Hepatocyte (in vitro differentiated cells): ENCODE results near the gene C1orf50.

Experiments
- CTCF ChIP-seq: fragments of 200-600 bp; sonication (generic); IDR thresholded peaks from 2 replicates; pipeline ENCODE4 v1.5.1; 2016; ENCODE audit warnings: antibody characterized with exemption, mild to moderate bottlenecking; ENCODE audit not compliant: poor library complexity
- EZH2 ChIP-seq: fragments of 200-600 bp; sonication (generic); IDR thresholded peaks from 2 replicates; pipeline ENCODE4 v1.6.1; 2016; ENCODE audit warnings: antibody characterized with exemption, mild to moderate bottlenecking, borderline replicate concordance
- EZH2phosphoT487 ChIP-seq: fragments of 200-600 bp; sonication (generic); IDR thresholded peaks from one replicate; pipeline ENCODE4 v1.6.1; 2018; ENCODE audit warnings: antibody characterized with exemption, mild to moderate bottlenecking, low read depth, moderate library complexity; ENCODE audit not compliant: unreplicated experiment, severe bottlenecking

GRCh38 chr1:42780176-42780575, 13.1 kb downstream of the C1orf50 start:
- TF ChIP-seq CTCF (no peak), EZH2phosphoT487 (no peak), EZH2 (no peak)
